Upper lobe of left lung (tissue), 4 donors: ENCODE measurements around the gene PEX5L.

ENCODE experiments used
- CTCF ChIP-seq, 6 experiments: fragments of 450-650 bp in 4 of 6; fragments of 200-600 bp in 2 of 6; sonication (generic) in 2 of 6; IDR thresholded peaks; one replicate each; pipeline ENCODE4 v1.5.1; 2016 to 2019; ENCODE audit warnings: antibody characterized with exemption in 6 of 6
- EP300 ChIP-seq, 4 donors: sonication (generic); formaldehyde crosslinking; IDR thresholded peaks; one replicate each; pipeline ENCODE4 v1.5.1; 2017; ENCODE audit warnings: antibody characterized with exemption in 4 of 4, control low read depth in 2 of 4
- POLR2A ChIP-seq, 4 donors: fragments of 450-650 bp; IDR thresholded peaks; one replicate each; pipeline ENCODE4 v1.5.1; 2016 to 2017; ENCODE audit warnings: antibody characterized with exemption in 4 of 4, mild to moderate bottlenecking in 2 of 4

GRCh38 chr3:180070925-180071324, 34.2 kb upstream of the PEX5L start:
- no peak for TF ChIP-seq CTCF (IDR thresholded peaks at IDR 0.05)
- no peak for TF ChIP-seq EP300 (IDR thresholded peaks at IDR 0.05)
- no peak for TF ChIP-seq POLR2A (IDR thresholded peaks at IDR 0.05)
